Measurements from ENCODE around the gene GPS1.

Gene GPS1

DNA sequence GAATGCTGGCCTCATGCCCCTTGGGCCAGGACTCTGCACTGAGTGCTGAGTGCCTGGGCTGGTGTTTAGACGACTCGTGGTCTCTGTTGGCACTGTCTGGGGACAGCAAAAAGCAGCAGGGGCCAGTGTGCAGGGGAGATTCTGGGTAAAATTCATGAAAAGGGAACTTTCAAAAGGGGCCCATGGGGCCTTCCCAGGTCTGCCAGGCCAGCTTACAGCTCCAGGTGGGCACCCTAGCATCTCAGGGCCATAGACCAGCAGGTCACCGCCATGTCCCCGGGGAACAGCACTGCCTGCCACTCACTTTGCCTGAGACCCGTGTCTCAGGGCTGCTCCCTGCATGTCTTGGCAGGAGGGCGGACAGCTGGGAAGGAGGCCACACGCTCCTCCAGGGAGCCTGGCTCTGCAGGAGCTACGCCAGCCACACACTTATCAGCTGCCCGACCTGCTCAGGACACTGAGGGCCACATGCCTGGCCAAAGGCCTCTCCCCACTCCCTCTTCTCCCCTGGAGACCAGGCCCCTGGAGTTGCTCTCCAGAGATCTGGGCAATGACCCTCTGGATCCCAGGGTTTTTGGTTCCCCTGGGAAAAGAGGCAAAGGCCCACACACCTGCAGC lies 55.1 kb downstream of the GPS1 start:
- DNase-seq: no peak
